DMS 273 treated with DMSO at 0.1 percent for 48 hours (cell line): ENCODE results near the gene RIN3.

Experiments used
- DNase-seq: peaks from one replicate; lab custom pipeline; 2025; lab: John Stamatoyannopoulos, UW

RIN3 gene

DNA sequence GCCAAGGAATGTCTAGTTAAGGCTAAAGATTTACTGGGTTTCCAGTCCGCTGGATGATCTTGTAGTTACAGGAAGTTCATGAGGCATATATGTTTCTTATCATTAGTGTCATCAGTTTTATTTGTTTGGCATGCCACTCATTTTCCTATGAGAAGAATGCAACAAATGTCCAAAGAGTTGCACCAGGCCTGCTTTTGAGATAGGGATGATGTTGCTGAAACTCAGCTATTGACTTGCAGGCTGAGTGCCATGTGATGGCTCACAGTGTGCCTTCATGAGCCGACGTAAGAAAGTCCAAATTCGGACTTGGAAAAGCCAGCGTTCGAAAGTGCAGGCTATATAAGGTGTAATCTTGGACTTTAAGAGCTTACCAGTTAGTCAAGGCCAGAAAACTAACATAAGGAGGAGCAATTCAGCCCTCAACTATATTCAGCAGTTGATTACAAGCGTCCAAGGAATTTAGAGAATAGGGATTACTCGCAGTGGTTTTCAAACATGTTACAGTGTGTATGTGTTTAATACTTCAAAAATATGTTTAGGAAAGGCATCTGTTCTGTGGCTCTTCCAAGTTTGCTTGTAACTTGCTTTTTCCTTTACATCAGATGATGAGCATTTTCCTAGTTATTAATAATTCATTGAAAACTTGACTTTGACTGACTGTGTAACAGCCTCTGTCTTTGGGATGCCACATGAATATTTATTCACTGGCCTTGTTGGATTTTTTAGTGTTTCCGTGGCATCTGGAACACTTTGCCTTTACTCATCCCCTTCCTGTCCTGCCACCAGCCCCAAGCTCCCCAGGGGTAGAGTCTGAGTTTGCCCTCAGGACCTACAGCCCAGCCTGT, 133.6 kb downstream of the RIN3 start:
- no peak for DNase-seq

DNA sequence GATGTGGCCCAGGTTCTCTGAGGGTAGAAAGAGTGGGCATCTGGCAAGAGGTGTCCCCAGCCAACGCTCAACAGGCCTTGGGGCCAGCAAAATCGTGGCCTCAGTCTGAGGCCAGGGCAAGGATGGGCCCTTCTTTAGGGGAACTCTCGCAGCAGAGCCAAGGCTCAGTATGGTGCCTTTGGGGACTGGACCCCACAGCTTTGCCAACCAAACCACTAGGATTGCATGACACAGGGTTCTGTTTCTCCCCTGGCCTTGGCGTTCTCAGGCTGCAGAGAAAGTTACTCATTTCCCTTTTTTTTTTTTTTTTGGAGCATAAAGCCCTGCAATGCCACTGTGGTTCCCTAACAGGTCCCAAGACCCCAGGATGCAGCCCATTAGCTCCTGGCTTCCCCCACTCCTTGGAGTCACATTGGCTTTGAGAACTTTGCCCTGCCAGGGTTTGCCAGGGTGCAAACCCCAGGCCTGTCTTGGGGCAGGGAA, 134.3 kb downstream of the RIN3 start:
- DNase-seq, result no peak

DNA sequence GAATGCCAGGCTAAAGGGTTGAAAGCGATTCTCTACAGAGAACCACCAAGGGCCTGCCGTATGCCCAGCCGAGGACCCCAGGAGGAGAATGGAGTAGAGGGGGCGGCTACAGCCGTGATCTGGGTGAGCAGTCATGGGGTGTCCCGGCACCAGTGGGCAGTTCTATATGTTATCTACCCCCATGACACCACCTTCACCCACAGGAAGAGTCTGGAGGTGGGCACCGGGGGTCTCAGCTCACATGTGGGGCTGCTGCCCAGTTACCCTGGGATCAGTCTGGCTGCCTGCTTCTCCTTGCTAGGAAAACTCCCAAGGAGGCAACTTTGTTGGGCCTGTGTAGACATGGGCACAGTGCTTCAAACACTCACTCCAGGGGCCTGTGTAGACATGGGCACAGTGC, 135.5 kb downstream of the RIN3 start:
- no peak for DNase-seq

DNA sequence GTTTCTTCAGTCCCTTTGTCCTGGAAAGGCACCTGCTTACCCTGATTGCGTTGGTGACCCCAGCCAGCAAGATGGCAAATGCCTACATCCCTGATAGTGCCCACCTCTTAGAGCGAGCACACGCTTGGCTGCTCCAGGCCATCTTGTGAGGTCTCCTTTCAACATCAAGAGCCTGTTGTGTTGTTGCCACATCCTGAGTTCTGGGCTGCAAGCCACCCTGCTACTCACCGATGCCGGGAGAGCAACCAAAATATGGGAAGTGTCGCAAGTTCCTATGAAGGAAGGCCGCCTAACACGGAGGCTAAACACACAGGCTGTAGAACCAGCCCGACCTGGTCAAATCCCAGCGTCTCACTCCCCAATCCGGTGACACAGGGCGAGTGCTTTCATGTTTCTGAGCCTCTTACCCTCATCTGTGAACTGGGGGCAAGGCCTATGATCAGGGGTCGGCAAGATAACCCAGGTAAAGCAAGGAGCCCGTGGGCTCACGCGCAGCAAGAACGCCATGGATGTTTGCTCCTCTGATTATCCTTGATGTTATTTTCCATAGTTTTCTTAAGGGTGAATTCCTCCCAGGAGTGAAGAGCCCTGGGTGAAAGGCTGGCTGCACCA, 136.5 kb downstream of the RIN3 start:
- DNase-seq, result no peak

DNA sequence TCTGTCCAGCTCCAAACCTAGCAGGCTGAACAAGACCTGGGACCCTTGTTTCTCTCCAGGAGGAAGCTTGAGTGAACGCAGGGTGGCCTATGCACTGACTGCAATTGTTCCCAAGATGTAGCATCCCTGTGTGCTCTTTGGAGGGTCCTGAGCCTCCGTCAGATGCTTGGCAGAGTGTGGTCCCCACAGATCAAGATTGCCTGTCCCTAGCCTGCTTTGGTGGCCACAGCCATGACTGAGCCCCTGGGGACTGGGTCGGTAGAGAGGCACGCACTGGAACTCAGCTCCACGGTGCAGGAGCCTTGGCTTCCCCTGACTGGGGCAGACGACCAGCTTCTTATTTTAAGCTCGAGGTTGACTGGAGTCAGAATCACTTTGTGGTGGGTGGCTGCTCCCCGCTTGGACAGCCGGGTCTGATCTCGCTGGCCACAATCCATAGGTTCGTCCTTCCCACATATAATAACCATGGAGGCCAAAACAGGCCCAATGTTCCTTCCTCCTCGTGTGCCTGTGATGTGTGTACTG, 137.1 kb downstream of the RIN3 start:
- DNase-seq, result no peak

DNA sequence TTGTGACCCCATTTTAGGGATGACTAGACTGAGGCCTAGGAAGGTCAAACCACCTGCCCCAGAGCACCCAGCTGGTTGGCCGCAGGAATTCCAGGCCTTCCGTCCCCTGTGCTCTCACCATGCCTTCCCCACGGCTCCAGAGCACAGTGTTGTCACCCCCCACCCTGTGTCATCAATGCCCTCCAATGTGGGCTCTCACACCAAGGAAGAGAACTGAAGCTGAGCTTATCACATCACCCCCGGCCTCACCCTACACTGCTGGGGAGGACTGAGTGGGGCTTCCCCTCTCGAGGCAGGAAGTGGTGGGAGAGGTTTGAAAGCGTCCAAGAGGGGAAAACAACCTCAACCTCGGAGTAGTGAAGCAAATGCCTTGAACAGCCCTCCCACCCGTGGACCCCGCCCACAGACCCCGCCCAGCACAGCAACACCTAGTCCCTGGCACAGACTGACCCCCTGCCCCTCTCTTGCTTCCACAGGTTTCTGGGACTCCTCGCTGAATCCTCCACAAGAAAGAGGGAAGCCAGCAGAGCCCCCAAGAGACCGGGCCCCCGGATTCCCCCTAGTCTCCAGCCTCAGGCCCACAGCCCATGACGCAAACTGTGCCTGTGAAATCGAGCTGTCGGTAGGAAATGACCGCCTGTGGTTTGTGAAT, 137.7 kb downstream of the RIN3 start:
- DNase-seq, result no peak

DNA sequence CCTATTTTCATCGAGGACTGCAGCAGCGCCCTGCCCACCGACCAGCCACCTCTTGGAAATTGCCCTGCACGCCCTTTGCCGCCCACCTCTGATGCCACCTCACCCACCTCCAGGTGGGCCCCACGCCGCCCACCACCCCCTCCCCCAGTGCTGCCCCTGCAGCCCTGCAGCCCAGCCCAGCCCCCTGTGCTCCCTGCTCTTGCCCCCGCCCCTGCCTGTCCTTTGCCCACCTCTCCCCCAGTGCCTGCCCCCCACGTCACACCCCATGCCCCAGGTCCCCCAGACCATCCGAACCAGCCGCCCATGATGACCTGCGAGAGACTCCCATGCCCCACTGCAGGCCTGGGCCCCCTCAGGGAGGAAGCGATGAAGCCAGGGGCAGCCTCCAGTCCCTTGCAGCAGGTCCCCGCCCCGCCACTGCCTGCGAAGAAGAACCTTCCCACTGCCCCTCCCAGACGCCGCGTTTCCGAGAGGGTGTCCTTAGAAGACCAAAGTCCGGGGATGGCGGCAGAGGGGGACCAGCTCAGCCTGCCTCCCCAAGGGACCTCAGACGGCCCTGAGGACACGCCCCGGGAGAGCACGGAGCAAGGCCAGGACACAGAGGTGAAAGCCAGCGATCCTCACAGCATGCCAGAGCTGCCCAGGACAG, 138.3 kb downstream of the RIN3 start:
- DNase-seq, result no peak

DNA sequence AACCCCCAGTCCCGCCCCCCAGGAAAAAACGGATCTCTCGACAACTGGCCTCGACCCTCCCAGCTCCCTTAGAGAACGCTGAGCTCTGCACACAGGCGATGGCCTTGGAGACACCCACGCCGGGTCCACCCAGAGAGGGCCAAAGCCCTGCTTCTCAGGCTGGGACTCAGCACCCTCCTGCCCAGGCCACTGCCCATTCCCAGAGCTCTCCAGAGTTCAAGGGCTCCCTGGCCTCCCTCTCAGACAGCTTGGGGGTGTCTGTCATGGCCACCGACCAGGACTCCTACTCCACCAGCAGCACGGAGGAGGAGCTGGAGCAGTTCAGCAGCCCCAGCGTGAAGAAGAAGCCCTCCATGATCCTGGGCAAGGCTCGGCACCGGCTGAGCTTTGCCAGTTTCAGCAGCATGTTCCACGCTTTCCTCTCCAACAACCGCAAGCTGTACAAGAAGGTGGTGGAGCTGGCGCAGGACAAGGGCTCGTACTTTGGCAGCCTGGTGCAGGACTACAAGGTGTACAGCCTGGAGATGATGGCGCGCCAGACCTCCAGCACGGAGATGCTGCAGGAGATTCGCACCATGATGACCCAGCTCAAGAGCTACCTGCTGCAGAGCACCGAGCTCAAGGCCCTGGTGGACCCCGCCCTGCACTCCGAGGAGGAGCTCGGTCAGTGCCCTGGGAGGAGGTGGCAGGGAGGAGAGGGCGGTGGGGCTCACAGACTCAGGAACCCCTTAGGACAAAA, 139.0 kb downstream of the RIN3 start:
- DNase-seq, result no peak

DNA sequence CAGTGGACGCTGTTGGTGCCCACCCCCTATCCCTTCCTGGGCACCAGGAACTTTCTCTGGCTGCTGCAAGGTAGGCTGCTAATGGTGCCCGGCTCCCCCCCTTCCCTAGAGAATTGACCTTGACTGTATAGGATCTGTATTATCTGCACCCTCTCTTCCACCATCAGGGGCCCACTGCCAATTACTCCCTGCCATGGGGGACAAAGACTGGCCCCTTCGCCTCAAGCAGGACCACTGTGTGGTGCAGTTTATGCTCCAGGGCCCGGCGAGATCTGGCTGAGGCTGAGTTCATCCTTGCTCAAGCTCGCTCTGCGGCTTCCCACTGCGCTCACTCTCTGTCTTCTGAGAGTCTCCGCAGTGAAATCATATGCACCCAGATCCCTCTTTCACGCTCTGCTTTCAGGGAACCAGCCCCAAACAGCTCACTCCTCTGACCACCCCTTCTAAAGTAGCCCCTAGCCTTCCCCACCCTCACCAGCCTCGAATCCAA, 139.6 kb downstream of the RIN3 start:
- DNase-seq, result no peak

DNA sequence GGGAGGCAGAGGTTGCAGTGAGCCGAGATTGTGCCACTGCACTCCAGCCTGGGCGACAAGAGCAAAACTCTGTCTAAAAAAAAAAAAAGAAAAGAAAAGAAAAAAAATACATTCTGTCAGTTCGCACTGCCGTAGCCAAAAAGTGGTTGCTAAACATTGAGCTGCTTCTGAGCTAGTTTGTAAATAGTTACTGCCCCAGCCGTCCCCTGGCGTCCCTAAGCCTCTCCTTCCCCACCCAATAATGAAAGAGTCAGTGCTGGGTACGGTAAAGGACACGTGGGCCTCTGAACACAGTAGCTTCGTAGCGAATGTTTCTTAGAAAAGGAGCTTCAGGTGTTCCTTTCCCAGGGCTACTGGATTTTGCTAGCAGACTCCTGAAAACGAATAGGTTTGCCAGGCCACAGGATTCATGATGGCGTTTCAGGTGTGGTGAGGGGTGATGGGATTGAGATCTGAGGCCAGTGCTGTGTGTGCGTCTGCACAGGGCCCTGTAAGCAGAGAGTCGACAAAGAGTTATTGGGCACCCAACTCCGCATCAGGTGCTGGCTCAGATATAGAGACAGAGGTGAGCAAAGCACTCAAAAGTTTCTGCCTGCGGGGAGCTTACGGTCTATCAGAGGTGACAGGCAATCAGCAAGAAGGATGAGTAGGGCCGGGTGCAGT, 140.8 kb downstream of the RIN3 start:
- DNase-seq, result no peak

DNA sequence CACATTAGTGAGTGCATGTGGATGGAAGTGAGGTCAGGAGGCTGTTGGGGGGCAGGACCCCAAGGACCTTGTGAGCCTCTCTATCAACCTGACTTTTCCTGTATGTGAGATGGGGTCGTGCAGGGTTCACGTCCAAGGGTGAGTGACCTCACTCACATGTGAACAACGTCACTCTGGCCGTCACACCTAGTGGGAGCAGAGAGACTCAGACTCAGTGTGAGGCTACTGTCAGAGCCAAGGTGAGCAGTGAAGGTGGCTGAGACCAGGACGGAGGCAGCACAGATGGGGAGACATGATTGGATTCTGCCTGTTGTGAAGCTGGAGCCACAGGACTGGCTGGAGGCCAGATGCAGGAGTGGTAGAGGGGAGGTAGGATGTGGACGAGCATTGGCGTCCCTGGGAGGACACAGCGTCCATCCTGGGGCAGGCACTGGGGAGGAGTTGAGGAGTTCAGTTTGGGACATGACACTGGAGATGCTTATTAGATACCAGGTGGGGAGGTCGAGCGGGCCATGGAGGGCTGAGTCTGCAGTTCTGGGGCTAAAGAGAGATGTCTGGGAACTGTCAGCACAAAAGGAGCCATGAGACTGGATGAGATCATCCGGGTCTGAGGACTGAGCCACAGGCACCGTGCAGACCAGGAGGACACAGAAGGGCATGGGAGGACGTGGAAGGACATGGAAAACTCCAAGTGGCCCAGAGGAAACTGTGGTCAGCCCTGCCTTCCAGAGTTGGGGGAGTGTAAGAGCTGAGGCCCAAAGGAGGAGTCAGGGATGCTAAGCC, 142.0 kb downstream of the RIN3 start:
- DNase-seq, result no peak

DNA sequence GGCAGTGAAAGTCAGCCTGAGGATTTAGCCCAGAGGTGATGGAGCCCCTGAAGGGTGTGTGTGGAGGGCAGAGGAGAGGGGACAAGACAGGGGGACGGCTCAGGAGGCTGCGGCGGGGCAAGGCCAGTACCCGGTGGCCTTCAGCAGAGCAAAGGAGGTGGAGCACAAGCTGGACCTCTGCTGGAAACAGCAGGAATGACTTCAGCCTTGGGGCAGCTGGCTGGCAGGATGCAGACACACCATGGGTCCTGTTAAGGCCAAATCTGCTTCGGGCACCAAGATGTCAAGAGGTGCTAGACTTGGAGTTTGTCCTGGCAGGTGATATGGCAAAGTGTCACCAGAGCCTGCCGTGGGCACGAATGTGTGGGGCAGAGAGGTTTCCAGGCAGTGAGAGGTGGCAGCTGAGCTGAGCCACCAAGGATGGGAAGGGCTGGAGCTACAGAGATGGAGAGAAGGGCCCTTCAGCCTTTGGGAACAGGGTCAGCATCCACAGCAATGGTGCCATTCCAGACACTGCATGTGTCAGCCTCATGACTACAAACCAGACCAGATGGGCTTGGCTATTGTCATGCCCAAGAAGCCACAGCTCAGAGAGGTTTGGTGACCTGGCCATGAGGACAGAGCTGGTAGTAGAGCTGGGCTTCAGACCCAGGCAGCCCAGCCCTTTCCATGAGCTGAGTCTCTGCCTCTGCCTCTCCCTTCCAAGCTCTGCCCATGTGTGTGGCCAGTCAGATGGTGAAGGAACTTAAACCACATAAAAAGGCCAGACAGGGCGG, 142.9 kb downstream of the RIN3 start:
- DNase-seq, result no peak

DNA sequence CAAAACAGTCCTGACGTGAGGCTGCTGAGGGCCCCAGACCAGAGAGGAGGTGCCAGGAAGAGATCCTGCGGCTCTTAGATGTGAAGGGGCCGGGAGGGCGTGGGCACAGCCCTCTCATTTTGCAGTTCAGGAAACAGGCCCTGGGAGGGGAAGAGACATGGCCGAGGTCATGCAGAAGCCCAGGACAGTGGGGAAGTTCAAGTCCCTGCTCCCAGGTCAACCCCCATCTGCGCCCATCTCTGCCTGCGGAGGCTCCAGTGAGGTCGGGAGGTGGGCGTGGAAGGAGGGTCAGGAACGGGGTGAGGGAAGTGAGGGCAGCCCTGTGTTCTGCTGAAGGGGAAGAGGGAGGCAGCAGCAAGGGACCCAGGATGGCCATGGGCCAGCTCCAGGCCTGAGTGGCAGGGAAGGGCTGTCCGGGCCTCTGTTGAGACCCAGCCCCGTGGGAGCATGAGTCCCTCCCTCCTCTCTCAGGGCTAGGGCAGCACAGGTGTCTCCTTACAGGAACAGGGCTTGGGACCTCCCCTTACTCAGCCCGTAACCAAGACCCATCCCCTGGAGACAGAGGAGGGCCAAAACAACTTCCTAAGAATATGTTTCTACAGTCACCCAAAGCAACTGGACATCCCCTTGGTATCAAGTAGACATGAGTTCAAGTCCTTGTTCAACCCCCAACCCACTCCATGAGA, 144.0 kb downstream of the RIN3 start:
- no peak for DNase-seq

DNA sequence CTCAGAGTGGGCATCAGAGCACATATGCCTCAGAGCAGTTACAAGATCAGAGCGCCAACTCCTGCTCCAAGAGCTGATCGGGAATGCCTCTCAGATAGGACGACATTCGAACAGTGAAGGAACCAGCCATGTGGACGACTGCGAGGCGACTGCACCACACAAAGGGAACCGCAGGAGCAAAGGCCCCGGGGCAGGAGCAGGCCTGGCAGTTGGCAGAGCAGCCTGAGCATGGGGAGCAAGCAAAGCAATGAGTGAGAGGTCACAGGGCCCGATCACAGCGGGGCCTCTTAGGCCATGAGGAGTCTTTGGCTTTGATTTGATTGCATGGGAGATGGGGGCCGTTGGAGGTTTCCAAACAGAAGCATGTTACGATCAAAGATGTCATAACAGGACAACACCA, 144.6 kb downstream of the RIN3 start:
- no peak for DNase-seq

DNA sequence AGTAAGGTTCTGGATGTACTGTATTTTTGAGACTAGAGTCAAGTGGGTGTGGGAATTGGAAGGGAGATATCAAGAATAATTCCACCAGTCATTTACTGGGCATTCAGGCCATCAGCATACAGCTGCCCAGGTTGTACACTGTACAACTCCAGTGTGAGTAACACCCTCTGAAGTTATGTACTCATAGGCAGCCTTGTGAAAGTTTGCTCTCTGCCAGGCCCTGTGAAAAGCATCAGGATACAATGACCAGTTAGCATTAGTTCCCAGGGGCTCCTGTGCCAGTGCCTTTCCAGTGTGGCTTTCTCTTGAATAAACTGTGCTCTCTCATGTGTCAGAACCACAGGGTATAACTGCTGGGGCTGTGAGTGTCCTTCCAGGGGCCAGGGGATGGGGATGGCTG, 145.1 kb downstream of the RIN3 start:
- no peak for DNase-seq

DNA sequence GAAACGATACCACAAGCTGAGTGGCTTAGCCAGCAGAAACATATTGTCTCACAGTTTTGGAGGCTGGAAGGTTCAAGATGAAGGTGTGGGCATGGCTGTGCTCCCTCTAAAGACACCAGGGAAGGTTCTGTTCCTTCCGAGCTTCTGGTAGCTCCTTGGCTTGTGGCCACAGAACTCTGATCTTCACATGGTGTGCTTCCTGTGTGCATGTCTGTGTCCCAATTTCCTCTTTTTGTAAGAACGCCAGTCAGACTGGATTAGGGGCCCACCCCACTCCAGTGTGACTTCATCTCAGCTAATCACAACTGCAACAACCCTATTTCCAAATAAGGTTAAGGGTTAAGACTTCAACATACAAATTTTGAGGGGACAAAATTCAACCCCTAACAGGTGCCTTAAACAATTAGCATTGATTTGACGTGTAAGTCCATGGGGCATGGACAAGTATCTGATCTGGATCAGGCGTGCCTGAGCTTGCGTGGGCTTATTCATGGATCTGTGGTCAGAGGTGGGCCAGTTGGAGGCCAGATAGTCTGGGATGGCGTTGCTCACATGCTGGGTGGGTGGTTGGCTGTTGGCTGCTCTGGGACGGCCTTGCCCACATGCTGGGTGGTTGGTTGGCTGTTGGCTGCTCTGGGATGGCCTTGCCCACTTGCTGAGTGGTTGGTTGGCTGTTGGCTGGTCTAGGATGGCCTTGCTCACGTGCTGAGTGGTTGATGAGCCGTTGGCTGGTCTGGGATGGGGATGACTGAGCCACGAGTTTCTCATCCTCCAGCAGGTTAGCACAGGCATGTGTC, 146.4 kb downstream of the RIN3 start:
- no peak for DNase-seq

DNA sequence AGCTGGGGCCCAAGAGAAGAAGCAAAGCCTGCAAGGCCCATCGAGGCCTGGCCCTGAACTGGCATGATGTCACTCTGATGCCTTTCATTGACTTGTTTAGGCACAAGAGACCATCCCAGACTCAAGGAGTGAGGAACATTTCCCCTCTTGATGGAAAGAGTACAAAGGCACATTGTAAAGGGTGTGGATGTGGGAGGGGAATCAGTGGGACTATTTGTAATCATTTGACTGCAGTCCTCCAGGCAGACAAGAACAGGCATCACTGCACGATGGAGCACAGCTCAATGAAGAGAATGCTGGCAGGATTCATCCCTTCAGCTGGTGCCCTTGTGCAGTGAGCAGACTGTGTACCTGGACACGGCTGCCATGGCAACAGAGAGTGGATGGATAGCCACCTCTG, 147.0 kb downstream of the RIN3 start:
- no peak for DNase-seq

DNA sequence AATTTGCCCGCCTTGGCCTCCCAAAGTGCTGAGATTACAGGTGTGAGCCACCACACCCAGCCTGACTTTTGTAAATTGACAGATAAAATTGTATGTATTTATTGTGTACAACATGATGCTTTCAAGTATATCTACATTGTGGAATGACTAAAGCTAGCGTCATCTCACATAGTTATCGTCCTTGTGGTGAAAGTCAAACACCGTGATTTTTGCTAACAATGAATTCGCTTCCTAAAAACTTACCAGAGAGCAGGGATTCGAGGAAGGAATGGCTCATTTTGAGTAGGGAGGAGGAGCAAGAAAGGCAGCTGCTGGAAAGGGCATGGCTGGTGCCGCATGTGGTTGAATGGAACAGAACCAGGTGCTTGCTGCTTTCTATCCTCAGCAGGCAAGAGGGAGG, 149.5 kb downstream of the RIN3 start:
- DNase-seq, result no peak
